SU-DHL-6 (cell line): ENCODE data around the gene THSD7A.

Experiments
- CTCF ChIP-seq: fragments of 200-600 bp; sonication (generic); IDR thresholded peaks from one replicate; pipeline ENCODE4 v1.5.1; 2017; ENCODE audit warnings: antibody characterized with exemption, mild to moderate bottlenecking, low read length, moderate library complexity; ENCODE audit not compliant: insufficient read depth, poor library complexity, severe bottlenecking
- EZH2phosphoT487 ChIP-seq: fragments of 200-600 bp; sonication (generic), shearing (Covaris generic); conservative IDR thresholded peaks from 2 replicates; pipeline ENCODE4 v1.6.1; 2018; ENCODE audit warnings: mild to moderate bottlenecking, antibody characterized with exemption, low read length, moderate library complexity, mixed read lengths

GRCh38 chr7:11703829-11704228 lies 128.2 kb downstream of the THSD7A start:
- TF ChIP-seq CTCF (no peak), EZH2phosphoT487 (no peak)
